Smooth muscle cell of the brain vasculature (primary cell): ENCODE data around the gene MRPL23.
"Not testable (repeated sequence)": the region's sequence is repeated elsewhere in the genome, so short reads cannot be mapped to it uniquely, and the experiment has no call there.

ENCODE experiments used
- DNase-seq: peaks from one replicate; pipeline ENCODE4 v3.0.0-alpha.2; 2012; ENCODE audit warnings: low read depth, low spot score

The MRPL23 gene

DNA sequence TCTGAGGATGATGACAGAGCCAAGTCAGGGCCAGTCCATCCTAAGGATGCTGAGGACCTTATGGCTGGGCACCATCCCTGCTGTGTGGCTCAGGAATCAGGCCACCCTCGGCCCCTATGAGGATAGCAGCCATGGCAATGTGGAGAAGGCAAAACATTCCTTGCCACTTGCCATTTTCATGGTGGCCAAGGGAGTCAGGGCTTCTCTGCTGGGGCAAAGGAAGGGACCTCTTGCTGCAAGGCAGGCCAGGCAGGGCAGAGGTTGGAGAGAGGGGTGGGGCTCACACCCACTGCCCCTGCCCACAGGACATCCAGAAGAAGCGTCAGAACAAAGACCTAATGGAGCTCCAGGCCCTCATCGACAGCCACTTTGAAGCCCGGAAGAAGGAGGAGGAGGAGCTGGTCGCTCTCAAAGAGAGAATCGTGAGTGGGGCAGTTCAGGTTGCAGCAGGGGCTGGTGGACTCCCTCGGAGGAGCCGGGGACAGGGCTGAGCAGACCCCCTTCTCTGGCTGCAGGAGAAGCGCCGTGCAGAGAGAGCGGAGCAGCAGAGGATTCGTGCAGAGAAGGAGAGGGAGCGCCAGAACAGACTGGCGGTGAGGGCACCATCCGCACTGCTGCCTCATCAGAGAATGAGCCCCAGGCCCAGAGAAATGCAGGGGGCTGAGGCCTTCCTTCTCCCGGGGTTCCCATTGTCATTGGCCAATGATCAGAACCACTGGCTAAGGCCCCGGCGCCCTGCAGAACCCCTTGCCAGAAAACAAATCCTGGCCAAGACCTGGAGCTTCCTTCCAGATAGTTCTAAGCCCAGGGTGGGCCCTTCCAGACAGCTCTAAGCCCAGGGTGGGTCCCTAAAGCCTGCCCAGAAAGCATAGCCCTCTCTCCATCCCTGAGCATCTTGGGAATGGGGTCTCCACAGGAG, 13.5 kb upstream of the MRPL23 start:
- DNase-seq, result no peak

DNA sequence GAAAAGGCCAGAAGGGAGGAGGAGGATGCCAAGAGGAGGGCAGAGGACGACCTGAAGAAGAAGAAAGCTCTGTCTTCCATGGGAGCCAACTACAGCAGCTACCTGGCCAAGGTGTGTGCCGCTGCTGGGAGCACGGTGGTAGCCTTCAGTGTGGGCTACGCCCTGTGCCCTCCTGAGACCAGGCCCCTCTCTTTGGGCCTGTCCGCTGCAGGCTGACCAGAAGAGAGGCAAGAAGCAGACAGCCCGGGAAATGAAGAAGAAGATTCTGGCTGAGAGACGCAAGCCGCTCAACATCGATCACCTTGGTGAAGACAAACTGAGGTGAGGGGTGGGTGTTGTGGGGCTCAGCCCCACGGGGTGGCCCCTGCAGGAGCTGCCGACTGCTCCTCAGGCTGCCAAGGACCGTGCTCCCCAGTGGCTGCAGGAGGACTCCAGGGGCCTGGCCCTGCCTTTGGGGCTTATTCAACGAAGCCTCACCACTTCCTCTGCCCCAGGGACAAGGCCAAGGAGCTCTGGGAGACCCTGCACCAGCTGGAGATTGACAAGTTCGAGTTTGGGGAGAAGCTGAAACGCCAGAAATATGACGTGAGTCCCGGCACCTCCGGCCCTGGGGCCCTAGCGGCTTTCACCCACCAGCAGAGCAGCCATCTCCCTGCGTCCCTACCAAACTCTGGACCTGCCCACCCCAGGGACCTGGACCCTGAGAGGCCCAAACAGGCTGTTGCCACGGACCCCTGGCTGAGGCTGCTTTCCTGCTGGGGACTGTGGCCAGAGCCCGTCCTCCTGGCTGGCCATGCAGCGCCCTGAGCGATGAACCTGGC, 12.6 kb upstream of the MRPL23 start:
- no peak for DNase-seq

DNA sequence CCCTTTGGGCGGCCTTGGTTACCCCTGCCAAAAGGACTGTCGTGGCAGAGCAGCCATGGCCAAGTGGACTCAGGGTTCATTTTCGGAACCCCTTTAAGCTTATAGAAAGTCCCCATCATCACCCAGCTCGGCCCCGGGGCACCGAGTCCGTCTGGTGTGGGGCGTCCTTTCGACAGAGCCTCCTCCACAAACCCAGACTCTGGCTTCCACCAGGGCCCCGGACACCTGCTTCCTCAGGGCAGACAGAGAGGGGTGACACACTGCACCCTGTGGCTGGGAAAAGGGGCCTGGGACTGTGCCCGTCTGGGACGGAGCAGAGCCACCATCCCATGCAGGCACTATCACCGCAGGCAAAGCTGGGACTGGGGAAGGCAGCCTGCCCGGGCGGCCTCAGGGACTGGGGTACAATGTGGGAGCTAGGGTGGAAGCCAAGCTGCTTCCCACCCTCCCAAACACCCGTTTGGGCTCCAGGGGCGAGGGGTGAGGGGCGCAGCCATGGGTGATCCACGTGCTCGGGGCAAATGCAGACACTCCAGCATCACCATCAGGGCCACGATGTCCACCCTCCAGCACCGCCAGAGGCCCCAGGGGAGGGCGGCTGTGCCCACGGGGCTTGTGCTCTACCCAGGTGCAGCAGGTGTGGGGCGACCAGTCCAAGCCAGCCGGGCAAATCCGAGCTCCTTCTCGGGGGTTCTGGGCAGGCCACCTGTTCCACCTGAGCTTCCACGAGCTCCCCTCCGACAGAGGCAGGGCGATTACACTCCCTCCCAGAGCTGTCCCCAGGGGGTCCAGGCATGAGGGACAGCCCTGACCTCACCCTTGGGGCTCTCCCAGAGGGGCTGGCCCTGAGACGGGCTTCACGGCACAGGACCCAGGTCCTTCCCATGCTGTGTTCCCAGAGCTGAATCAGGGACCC, 11.7 kb upstream of the MRPL23 start:
- no peak for DNase-seq

DNA sequence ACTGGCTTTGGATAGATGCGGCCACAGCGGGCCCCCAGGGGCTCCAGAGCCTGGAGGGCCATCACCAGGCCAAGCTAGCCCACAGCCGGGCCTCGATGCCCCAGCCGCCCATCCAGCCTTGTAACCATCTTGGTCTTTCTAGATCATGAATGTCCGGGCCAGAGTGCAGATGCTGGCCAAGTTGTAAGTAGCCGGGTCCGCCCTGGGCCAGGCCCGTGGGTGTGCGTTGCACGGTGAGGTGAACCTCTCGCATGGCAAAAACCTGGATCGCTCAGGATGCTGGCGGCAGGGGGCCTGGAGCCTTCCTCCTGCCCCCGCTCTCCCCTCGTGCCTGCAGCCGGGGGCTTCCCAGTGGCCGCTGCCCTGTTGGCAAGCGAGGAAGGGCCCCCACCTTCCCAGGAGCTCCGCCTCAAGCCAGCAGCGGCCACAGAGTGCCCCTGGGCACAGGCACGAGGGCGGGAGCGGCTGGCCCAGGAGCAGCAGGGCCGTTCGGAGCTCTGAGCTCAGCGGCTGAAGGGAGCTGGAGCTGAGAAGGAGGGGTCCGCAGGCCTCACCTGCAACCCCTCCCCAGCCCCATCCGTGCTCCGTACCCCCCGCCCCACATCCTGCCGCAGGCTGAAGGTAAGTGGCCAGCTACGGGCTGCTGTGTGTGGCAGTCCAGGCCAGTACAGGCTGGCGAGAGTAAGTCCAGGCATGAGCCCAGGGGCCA, 10.9 kb upstream of the MRPL23 start:
- DNase-seq, result no peak

DNA sequence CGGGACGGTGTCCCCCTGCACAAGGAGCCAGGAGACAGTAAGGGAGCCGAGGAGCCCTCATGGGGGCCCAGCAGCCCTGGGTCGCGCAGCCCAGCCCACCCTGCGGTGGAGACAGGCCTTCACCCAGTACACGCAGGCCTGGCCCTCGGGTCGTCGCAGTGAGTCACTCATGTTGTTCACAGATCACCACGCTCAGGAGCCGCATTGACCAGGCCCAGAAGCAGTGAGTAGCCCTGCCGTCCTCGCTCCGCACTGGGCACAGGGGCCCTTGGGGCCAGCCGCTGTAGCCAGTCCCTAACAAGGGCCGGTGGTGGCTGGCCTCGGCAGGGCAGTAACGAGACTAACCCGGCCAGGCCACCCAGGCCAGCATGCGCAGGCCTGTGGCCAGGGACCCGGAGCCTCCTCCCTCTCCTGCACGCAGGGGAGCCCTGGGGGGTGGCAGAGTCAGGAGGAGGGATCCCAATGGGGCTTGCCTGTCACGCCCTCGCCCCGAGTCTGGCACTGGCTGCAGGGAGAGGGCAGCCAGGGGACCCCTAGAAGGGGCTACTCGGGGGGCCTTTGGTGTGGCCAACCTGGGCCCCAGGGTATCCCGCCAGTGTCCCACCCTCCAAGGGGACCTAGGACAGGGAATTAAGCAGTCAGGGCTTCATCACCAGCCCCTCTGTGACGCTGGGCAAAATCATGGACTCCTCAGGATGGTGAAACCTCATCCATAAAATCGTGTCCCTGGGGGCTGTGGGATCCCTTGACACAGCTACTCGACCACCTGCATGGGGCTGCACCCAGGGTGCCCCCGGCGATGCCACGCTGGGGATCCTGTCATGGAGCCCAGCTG, 10.1 kb upstream of the MRPL23 start:
- no peak for DNase-seq

DNA sequence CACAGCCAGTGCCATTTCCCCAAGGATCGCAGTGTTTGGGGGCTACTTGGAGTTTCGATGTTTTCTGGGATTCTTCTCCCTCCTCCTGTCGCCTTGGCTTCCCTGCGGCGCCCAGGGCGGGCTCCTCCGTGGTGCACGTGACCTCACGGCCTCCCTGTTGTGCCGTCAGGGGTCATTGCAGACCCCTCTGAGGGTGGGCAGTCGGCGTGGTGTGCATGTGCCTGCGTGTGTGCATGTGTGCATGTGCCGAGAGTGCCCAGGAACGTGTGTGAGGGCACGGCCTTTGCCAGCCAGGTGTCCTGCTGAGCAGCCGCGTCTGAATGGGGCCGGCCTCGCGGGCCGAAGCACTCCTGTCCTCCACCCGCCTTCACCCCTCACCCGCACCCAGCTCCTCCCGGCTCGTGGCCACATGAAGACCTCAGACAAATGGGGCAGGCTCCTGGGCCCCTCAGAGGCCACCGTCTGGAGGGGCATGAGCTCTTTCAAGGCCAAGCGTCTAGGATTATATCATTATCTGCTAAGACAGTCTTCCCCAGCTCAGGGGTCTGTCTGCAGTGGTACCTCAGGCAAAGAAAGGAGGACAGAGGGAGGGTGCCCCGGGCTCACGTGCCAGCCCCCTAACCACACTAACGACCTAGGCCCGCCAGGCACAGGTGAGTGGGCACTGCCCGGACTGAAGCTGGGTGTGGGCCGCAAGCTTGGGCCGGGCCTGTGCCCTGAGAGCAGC, 9.4 kb upstream of the MRPL23 start:
- DNase-seq, result no peak

DNA sequence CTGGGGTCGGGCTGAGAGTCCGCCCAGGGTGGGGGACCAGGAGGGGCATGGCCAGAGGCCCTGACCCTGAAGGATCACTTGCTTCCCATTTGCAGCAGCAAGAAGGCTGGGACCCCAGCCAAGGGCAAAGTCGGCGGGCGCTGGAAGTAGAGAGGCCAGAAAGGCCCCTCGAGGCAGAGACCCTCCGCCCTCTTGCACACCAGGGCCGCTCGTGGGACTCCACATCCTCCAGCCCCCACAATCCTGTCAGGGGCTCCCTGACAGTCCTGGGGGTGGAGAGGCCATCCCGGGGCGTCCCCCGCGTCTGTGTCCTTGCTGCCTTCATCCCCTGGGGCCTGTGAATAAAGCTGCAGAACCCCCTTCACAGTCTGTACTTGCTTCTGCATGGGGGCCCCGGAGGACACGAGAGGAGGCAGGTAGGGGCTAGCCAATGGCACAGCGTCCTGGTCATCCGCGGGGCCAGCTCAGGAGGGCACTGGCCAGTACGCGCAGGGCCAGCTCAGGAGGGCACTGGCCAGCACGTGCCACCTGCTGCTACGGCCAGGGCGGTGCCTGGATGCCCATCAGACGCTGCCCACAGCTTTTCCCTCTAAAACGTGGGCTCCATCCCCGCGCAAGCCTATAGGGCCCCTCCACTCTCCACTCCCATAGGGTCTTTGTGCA, 8.7 kb upstream of the MRPL23 start:
- no peak for DNase-seq

DNA sequence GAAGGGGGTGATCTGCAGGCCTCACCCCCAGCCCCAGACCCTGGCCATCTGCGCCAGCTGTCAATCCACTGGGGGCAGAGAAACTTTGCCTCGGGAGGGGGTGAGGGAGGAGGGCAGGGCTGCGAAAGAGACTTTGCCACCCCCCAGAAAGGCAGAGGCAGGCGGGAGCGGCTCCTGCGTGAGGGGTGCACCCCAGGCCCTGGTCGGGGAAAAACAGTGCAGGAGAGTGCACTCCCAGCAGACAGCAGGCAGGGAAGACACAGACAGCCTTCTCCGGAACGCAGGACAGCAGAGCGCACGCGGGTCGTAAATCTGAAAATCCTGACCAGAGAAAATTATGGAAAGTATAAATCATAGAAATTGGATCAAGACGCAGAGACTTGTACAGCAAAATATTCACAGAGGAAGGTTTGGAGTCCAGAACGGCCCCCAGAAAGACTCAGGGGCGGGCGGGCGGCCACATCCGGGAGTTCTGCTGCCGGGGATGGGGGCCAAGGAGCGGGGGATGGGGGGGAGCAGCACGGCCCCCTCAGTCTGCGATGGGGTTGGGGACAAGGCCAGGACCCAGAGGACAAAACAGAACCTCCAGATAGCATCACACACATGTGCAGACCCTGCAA, 8.0 kb upstream of the MRPL23 start:
- DNase-seq, result no peak

DNA sequence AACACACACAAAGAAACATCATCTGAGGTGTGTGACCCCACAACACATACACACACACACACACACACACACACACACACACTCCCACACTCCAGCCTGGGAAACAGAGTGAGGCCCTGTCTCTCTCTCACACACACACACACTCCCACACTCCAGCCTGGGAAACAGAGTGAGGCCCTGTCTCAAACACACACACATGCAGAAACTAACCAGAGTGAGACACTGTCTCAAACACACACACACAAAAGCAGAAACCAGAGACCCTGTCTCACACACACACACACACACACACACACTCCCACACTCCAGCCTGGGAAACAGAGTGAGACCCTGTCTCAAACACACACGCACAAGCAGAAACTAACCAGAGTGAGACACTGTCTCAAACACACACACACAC, 7.3 kb upstream of the MRPL23 start:
- not testable (repeated sequence) for DNase-seq

DNA sequence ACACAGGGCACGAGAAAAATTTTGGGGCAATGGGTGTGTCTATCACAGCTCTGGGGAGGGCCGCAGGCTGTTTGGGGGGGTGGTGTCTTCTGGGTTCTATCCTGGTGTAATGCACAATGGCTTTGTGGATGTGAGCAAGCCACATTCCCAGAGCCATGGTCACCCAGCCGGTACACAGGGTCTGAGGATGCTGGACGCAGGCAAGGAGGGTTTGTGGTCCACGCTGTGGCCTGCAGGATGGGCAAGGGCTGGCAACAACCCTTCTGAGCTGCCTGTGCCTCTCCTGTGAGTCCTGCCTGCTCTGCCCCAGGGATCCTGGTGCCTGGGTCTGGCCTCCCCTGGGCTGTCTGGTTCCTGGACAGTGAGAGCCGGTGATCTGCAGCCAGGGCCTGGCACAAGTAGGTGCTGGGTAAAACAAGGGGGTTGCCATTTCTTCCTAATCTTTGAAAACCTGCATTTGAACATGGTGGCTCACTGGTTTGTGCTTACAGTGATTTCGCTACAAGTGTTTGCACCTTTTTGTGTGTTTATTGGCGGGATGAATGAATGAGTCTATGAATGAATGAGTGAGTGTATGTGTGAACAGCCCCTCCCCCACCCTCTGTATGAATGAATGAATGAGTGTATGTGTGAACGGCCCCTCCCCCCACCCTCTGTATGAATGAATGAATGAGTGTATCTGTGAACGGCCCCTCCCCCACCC, 4.4 kb upstream of the MRPL23 start:
- DNase-seq, result no peak

DNA sequence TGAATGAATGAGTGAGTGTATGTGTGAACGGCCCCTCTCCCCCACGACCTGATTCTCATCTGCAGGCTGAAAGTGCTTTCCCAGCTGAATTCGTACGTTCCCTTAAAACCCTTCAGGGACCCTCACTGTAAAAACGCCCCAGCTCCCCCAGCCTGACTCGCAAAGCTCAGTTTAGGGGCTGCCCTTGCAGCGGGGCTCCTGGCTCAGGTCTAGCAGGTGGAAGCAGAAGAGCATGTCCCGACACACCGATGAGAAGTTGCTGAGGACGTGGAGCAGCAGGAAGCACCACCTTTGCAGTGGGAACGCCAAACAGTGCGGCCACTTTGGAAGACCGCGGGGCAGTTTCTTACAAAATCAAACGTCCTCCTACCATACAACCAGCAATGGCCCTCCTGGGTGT, 3.6 kb upstream of the MRPL23 start:
- no peak for DNase-seq

DNA sequence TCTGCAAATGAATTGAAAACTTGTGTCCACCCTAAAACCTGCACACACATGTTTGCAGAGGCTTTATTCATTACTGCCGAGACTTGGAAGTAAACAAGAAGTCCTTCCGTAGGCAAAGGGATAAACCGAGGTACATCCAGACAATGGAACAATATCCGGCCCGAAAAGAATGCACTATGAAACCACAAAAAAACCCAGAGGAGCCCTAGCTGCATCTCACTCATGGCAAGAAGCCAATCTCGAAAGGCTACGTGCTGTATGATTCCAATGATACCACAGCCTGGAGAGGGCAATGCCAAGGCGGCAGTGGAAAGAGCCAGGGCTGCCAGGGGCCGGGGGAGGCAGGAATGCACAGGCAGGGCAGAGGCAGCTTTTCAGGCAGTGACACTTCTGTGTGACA, 3.2 kb upstream of the MRPL23 start:
- DNase-seq, result no peak

DNA sequence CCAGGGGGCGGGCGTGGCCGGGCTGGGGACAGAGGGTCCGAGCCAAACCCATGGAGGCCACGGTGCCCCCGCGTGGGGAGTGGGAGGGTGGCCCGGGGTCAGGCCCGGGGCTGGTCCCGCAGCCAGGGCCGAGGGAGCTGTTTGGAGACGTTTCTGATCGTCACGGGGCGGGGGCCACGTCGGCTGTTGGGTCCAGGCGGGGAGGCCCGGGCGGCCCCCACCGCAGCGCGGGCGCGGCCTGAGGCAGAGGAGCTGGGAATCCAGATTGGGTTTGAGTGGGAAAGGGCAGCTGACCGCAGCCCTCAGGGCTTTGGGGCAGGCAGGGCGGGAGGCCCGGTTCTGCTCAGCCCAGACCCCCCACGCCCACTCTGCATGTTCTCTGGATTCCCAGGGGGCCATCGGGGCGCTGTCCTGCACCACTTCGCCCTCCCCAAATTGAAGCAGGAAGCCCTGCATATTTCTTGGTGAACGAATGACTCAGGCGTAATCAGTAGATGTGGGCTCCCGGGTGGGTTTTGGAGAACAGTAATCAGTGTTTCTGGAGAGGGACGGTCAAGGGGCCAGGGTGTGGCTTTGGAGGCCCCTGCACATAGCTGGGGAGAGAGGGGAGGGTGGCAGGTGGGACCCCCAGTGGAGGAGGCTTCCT, 583 bp downstream of the MRPL23 start:
- no peak for DNase-seq

DNA sequence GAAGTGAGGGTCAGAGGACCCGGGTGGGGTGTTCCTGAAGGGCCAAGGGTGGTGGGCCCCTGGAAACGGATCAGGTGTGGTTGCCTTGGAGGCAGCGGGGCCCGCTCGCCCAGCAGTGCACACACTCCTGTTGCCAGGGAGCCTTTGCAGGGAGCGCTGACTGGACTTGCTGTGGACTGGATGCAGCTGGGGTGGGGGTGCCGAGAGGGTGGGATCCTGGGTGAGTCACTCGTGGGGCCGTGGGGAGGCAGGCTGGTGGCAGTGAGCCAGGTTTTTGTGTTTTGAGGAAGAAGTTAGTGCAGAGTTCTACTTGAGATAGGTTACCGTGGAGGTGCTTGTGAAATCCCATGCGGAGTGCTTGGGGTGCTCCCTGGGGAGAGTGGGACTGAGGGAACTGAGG, 1.3 kb downstream of the MRPL23 start:
- DNase-seq, result no peak

DNA sequence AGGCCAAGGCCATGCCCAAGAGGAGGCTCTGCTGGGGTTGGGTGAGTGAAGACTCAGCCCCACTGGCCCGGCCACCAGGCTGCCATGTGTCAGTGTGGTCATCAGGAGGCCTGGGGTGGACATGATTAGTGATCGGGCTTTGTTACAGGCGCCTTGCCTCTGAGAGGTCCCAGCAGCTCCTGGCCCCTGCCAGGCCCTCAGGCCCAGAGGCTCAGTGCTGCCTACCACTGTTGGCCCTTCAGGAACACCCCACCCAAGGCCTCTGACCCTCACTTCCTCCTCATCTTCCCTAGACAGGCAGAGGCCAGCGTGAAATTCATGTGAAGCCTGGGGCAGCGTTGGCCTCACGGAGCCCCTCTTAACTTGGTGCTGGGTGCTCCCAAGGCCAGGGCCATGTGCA, 2.2 kb downstream of the MRPL23 start:
- DNase-seq, result no peak

DNA sequence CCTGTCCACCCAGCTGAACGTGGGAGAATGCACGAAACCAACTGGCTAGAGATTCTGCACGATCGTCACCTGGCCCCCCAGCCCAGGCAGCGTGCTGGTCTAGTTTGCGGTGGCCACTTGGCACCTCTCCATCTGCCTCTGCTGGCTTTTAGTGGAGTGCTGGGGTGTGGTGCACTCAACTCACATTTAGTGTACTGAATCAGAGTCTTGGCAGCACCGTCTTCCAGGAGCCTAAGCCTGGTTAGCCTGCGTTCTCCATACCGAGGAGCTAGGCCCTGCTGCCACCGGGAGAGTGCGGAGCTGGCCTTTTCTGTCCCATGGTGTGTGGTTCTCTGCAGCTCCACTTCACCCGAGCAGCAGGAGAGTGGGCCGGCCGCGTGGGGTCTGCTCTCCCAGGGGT, 2.8 kb downstream of the MRPL23 start:
- no peak for DNase-seq

DNA sequence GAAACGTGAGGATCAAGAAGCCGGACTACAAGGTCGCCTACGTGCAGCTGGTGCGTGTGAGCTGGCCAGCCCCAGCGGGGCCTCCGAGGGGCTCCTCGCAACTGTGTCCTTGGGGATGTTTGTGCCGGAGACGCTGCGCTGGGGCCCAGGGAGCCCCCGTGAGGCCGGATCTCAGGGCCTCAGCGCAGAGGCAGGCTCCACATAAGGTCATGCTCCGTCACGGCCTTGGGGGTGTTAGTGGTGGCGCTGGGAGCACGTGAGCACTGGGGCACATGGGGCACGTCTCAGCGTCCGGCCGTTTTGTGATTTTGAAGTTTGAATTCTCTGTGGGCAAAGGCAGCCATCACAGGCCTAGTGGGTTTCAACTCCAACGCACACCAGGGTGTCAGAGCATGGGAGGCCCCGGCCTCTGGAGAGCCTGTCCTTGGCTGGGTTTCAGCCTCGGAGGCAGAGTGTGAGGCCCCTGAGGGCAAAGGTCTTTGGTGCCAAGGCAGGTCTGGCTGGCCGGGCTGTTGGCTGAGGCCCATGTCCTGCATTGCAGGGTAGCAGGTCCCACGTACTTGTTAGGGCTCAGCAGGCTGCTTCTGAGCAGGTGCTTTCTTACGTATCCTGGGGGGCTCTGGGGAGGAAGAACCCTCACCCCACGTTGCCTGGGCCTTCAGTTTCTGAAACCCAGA, 5.8 kb downstream of the MRPL23 start:
- no peak for DNase-seq
